ENCODE data around the gene IFNA13.
"Not testable (repeated sequence)": the region's sequence is repeated elsewhere in the genome, so short reads cannot be mapped to it uniquely, and the experiment has no call there.

DNA sequence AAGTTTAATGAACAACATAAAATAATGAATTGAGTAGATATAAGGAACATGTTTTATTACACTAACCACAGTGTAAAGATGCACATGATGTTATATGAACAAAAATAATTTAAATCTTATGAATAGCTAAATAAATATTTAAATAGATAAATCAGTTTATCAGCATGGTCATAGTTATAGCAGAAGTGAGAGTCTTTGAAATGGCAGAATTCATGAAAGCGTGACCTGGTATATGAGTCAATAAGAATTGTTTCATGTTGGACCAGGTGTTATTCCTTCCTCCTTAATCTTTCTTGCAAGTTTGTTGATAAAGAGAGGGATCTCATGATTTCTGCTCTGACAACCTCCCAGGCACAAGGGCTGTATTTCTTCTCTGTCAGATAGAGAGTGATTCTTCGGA, 688 bp downstream of the IFNA13 start:
- TF ChIP-seq, protein P1, sequence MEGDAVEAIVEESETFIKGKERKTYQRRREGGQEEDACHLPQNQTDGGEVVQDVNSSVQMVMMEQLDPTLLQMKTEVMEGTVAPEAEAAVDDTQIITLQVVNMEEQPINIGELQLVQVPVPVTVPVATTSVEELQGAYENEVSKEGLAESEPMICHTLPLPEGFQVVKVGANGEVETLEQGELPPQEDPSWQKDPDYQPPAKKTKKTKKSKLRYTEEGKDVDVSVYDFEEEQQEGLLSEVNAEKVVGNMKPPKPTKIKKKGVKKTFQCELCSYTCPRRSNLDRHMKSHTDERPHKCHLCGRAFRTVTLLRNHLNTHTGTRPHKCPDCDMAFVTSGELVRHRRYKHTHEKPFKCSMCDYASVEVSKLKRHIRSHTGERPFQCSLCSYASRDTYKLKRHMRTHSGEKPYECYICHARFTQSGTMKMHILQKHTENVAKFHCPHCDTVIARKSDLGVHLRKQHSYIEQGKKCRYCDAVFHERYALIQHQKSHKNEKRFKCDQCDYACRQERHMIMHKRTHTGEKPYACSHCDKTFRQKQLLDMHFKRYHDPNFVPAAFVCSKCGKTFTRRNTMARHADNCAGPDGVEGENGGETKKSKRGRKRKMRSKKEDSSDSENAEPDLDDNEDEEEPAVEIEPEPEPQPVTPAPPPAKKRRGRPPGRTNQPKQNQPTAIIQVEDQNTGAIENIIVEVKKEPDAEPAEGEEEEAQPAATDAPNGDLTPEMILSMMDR (optimal IDR thresholded peaks at IDR 0.05 in 1 of 3, IDR thresholded peaks at IDR 0.05 in 1 of 3, conservative IDR thresholded peaks at IDR 0.05 in 1 of 3; ENCODE audit: extremely low read depth in 1 of 3, insufficient read depth in 2 of 3, low read length in 3 of 3) = not testable (repeated sequence)
- TF ChIP-seq EZH2 (IDR thresholded peaks at IDR 0.05; ENCODE audit: low read length) = not testable (repeated sequence)

Measured in keratinocyte (primary cell).